Activated gamma-delta T cell treated with Interleukin-2 at 50 U/mL for 16 hours (primary cell): ENCODE measurements around the gene FOXI1.

Experiments used
- DNase-seq: peaks from one replicate; pipeline ENCODE4 v3.0.0-alpha.2; 2020

The FOXI1 gene

DNA sequence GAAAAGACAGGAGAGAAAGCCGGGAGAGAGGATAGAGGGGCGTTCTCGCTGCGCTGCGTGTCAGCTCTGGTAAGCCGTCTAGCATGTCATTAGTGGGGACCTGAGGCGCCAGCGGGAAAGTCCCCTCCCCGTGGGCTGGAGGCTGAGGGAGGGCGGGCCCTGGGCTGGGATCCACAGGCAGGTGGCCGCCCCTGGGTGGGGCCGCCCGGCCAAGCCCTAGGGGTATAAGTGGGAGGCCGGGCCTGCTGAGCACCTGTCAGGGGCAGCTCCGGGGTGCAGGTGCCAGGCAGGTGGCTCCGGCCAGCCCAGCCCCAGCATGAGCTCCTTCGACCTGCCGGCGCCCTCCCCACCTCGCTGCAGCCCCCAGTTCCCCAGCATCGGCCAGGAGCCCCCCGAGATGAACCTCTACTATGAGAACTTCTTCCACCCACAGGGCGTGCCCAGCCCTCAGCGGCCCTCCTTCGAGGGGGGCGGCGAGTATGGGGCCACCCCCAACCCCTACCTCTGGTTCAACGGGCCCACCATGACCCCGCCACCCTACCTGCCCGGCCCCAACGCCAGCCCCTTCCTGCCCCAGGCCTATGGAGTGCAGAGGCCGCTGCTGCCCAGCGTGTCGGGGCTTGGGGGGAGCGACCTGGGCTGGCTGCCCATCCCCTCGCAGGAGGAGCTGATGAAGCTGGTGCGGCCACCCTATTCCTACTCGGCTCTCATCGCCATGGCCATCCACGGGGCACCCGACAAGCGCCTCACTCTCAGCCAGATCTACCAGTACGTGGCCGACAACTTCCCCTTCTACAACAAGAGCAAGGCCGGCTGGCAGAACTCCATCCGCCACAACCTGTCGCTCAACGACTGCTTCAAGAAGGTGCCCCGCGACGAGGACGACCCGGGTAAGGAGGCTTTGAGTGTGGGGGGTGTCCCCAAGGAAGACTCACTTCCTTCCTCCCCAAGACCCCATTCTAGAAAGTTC, at the start of gene FOXI1:
TSS of gene FOXI1 (plus strand) at position 256 of the 970 bp plus-strand sequence. CDS start at position 317, 61 bp downstream.
- no peak for DNase-seq

DNA sequence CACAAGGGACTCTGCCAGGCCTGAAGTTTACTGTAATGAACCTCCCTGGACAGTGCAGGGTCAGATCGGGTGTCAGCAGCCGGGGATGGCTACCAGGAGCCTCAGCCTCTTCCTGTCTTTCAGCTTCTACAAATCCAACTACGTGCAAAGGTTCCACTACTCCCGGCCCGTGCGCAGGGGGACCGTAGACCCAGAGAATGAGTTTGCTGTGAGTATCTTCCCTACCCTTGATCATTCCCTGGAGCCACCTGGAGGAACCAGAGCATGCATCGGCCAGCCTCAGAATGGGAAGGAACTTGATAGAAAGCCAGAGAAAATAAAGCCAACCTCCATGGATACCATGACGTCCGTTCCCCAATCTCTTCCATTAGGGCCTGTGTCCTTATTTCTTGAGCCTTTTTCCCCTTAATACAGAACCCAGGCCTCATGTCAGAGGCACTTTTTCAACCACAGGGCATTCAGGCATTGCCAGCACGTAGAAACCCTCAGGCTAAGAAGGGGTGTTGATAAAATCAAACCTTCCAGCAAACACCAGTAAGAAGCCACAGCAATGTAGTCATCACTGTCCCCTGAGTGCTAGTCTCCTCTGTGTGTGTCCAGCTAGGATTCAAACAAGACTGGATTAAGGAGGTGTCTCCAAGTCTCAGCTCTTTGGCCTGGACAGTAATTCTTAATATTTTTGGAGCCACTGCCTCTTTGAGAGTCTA, 49.0 kb upstream of the FOXI1 start:
- DNase-seq = no peak

DNA sequence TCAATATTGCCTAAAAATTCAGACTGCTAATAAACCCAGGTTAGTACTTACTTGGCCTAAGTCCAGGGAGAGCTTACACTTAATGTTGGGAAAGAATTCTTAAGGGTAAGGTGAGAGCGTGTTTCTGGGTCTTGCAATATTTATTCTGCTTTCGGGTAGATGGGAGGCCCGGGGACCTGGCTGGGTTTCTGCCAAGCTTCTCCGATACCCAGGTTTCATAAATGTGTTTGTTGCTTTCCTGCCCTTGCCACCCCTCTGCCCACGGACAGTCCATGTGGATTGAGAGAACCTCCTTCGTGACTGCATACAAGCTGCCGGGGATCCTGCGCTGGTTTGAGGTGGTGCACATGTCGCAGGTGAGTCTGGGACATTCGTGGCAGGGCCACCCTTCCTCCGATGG, 48.4 kb upstream of the FOXI1 start:
- DNase-seq = no peak

DNA sequence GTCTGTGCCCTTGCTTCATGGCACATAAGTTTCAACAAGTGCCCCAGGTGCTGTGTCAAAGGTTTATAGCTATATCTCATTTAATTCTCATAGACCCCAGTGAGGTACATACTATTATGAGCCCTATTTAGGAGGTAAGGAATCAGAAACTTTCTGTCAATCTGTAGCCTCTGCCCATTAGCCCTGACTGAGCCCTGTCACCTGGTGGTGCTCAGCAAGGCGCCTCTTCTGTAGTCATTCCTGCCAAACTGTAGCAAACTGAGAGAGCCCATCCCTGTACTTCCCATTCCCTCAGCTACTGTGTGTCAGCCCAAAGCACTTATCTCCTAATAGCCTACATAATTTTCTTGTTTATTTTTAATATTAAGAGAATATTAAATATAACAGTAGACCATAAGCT, 46.5 kb upstream of the FOXI1 start:
- DNase-seq = no peak

DNA sequence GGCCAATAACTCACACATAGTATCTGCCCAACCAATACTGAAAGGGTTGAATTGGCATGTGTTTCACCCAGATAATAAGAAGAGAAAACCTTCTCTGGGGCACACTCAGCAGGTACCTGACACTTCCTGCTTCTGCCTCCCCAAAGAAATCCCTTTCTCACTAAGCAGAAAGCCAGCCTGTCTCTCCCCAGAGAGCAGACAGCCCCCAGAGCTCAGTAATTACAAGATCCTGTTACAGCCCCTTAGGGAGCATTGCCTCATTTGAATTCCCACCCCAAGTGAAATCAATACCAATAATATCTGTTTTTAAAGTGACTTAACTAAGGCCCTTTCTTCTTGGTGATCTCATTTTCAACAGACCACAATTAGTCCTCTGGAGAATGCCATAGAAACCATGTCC, 38.5 kb upstream of the FOXI1 start:
- DNase-seq = no peak

DNA sequence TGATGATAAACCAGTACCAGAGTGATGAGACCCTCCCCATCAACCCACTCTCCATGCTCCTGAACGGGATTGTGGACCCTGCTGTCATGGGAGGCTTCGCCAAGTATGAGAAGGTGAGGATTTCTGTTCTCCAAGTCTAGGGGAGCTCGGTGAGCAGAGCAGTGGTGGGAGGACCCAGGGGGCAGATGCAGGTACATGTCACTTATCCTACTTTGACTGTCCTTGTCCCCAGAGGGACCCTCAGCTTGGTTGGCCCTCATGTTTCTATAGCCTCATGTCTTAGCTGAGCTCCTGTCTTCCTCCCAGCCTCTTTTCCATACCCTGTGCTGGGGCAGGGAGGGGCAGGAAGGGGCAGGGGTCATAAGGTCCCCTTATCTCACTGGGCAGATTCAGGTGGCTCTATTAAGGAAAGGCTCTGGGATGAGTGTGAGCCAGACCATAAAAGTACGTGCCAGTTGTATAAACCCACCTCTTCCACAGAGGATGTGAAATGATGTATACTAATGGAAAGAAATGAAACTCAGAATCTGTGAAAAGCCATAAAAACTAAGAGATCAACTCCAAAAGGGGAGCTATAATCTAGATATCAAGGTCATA, 38.0 kb upstream of the FOXI1 start:
- DNase-seq = no peak

DNA sequence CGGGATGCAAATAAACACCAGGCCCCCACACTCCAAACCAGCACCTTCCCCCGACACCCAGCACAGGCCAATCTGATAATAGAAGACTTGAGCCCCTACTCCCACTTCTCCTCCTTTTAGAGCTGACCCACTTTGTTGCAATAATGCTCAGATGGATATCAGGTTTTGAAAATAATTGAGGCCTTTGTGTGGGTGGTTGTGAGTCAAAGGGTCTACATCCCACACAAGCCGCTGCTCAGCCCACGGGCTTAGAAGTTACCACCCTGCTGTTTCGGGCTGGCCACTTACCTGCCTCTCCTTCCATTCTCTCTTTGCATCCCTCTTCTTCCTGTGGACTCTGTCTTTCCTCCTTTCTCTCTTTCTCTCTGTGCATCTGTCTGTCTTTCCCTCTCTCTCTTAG, 36.2 kb upstream of the FOXI1 start:
- no peak for DNase-seq

DNA sequence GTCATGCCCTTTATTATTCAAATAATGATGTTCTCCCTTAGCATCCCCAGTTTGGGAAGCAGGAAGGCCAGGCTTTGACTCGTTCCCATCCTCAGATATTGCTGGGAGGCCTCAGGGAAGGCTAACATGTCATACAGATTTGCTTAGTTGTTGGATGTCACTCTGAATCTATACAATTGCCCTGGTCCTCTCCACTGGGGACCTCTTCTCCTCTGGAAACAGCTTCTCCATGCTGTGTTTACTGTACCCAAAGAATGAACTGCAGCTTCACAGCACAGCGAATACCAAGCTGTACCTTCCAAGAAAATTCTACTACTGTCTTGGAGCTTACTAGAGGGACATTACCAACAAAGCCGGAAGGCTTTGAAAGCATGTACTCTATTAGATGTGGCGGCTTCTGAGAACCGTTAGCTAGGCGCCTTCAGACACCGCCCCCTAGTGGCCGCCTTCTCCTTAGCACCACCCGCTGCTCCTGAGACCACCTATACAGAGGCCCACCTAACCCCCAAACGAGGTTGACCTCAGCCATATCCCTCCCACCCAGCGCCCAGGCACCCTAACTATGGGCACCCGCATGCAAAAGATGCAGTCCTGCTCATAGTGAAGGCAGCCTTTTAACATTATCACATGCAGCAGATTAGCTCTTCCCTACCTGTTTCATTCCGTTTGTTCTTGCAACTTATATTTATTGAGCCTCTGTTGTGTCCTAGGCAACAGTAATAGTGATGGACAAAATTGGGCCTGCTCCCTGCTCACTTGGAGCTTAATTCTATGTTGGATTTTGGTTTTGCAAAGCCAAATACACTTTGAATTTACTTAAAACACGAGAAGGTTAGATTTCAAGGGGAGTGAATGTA, 34.9 kb upstream of the FOXI1 start:
- DNase-seq = no peak

DNA sequence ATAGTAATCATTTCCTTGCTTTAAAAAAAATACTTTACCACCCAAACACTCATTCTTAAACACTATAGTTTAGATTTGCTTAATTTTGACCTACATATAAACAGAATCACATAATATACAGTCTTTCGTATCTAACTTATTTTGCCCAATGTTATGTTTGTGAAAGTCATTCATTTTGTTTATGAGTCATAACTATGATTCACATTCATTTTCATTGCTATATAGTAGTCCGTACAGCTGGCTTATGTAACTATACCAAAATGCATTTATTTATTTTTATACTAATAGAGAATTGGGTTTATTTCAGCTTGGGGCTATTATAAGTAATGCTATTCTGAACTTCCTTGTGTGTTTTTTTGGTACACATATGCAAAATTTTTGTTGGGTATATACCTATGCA, 33.9 kb upstream of the FOXI1 start:
- DNase-seq = no peak

DNA sequence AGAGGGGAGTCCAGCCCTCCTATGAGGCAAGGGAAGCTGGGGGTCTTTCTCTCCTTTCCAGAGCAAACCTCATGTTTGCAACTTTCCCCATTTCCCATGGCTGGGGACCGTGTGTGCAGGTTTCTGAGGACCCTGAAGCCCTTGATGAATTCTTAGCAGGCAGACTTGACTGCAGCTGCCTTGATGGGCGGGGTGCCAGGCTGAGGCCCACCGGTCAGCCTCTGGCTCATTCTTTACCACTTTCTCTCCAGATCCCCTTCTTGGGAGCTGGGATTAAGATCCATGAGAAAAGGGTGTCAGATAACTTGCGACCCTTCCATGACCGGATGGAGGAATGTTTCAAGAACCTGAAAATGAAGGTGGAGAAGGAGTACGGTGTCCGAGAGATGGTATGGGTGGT, 30.0 kb upstream of the FOXI1 start:
- DNase-seq = no peak

DNA sequence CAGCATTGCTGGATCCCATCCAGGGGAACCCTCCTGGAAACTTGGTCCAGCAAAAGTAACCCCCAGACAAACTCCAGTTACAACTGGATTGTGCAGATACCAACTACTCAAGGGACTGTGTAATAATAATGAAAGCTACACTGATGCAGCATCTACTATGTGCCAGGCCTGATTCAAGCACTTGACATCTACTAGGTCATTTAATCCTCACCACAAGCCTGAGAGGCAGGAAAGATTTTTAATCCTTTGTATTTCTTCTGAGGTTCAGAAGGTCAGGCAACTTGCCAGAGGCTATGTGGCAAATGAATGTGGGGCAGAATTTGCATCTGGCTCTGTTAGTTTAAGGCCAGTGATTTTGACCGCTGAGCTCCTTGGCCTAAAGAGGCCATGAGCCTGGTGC, 29.5 kb upstream of the FOXI1 start:
- DNase-seq = no peak

DNA sequence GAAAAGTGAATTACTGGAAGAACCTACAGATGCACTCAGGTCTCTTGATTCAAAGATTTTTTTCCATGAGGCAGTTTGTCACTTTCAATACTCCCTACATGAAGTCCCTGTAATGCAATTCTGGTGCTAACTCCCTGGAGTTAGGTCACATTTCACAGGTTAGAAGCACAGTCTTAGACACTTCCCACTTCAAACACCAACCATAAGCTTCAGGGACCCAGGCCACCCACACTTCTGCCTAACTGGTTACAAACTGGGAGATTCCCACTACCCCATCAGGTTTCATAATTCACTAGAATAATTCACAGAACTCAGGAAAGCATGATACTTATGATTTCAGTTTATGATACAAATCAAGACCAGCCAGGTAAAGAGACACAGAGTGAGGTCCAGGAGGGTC, 29.0 kb upstream of the FOXI1 start:
- DNase-seq = no peak

DNA sequence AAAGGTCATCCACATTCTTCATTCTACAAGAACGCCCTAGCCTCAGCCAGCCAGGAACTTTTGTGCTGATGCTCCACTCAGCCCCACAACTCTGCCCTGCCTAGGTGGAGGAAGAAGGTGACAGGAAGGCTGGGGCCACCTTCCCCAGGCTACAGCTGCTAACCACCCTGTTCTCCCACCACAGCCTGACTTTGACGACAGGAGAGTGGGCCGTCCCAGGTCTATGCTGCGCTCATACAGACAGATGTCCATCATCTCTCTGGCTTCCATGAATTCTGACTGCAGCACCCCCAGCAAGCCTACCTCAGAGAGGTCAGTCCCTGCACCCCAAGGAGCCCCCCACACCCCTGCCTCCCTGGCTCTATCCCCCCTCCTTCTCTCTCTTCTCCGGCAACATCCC, 28.2 kb upstream of the FOXI1 start:
- DNase-seq = no peak

DNA sequence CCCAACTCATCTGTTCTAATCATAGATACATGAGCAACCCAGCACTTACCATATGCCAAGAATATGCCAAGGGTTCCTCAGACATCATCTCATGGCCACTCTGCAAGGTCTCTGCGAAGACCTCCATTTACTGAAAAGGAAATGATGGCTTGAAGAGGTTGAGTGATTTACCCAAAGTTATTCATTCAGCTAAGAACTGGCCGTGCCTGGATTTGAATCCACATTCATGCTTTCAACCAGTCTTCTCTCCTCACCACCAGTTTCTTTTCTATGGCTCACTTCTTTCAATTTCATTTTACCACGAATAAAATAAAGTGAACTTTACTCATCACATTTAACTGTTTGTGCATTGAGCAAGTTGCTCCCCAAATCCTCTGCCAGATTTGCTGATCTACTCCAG, 27.2 kb upstream of the FOXI1 start:
- no peak for DNase-seq

DNA sequence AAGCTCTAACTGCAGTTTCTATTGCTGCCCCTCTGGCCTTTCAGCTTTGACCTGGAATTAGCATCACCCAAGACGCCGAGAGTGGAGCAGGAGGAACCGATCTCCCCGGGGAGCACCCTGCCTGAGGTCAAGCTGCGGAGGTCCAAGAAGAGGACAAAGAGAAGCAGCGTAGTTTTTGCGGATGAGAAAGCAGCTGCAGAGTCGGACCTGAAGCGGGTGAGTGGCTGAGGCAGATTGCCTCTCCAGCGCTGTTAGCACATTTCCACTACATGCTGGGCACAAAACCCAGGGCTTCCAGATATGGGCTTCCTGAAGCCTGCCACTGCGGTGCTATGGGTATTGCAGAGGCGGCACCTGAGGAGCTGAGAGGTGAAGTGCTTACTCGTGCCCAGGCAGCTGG, 26.8 kb upstream of the FOXI1 start:
- DNase-seq = no peak

DNA sequence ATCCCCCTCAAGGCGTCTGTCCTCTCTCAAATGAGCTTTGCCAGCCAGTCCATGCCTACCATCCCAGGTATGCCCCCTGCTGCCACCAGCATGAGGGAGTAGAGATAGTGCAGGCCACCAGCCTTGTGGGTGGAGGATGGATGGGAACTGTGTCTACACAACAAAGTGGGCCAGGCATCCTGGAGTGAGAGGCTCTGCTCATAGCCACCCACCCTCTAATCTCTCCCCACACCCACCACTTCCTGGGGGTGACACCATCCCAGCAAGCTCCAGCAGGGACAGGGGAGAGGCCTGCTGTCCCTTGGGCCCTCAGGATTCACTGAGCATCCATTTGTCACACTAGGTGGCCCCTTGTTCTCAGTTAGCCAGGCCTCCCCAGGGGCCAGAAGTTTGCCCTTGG, 25.5 kb upstream of the FOXI1 start:
- DNase-seq = no peak

DNA sequence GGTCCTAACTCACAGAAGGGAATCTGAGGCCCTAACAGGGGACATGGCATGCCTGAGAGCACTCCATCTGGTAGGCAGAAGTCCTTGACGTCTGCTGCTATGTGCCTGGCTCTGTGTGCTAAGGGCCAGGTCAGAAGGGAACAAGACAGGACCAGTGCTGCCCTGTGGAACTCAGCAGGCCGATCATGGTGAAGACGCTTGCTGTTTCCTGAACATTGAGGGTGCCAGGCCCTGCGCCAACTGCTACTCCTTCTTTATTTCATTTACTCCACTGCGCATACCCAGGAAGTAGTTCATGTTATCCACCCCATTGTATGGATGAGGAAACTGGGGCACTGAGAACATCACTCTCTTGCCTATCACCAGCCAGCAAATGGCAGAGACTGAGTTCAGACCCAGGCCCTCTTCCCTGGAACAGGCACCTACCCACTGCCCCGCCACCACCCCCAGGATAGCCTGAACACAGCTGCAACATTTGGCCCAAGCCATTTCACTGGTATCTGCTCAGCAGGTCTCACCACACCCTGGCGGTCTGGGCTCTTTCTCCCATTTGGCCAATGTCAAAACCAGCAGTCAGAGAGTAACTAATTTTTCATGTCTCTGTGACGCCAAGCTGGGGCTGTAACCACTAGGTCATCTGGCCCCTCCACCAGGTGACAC, 24.8 kb upstream of the FOXI1 start:
- DNase-seq = no peak

DNA sequence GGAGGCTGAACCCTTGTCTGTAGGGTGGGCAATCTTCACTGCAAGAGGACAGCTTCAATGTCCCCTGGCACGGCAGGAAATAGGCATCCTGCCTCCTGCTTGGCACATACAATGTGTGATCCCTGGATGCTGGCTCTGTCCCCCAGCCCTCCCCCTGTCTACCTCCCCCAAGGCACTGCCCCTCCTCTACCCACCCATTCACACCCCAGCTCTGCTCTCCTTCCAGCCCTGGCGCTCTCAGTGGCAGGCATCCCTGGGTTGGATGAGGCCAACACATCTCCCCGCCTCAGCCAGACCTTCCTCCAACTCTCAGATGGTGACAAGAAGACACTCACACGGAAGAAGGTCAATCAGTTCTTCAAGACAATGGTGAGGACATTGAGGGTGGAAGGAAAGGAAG, 24.1 kb upstream of the FOXI1 start:
- no peak for DNase-seq

DNA sequence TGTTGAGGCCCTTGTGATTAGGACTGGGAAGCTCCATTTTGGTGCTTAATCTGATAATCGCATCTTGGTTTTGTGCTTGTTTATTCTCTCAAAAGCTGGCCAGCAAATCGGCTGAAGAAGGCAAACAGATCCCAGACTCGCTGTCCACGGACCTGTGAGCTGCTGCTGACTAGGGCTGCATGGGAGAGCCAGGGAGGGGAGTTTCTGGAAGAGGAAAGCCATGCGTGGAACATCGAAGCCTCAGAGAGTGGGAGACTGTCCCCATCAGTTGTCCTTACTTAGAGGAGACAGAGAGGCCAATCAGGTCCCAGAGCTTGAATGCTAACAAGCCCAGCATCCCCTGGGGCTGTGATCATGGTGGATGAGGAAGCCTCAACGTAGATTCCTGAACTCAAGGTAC, 23.0 kb upstream of the FOXI1 start:
- no peak for DNase-seq

DNA sequence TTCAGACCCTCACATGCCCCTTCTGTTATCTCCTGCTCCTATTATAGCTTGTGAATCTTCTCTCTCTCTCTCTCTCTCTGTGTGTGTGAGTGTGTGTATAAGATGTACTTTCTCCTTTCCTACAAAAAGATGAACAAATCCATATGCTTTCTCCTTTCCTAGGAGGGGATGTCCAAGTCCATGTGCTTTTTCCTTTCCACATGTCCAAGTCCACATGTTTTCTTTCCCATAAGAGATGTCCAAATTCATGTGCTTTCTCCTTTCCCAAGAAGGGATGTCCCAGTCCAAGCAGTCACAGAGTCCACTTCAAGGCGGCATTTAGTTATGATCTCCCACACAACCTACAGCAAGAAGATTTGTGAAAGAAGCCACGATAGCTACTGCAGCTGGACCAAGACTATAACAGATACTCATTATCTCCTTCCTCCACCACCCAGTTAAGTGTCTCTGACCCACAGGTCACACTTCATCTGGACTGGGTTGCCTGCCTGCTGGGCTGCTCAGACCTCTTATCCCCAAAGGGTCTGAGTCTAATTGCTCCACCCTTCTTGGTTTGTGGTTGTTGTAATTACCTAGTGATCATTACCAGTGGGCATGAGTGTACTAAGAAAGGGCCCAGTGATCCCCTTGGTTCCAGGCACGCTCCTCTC, 18.4 kb upstream of the FOXI1 start:
- no peak for DNase-seq

DNA sequence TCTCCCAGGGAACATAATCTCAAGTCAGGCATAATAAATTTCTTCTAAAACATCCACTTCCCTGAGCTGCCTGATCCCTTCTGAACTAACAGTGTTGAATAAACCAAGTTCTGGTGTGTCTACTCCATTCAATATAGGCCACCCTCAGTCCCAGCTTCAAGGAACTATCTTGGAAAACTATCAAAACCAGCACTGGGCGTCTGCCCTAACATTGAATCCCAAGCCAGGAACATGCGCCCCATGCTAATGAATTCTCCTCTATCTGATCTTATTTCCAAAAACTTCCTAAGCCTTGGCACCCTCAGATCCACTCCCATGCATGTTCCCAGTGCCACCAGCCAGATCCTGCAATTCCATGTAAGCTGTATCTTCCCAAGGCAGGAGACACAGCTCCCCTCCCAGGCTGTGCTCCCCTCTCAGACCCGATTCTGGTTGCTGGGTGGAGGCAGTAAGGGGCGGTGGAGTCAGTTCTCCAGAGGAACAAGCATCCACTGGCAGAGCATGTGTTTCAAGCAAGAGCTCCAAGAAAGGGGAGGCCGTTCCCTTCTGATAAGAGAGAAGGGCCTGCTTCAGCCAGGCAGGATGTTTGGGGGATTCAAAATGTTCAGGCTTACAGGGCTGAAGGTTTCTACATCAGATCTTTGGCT, 13.1 kb upstream of the FOXI1 start:
- DNase-seq = no peak
